Measurements from ENCODE around the gene KIF5B. TPM values are rescaled to one million over a fixed set of nuclear protein-coding genes. Genes with fewer than 3 reads are reported as not detected.

The KIF5B gene
- total and polyA plus RNA-seq, 2 donors (not counting 1 experiment from before 2014, with no cell fraction given): 9.5 to 44.1 TPM

DNA sequence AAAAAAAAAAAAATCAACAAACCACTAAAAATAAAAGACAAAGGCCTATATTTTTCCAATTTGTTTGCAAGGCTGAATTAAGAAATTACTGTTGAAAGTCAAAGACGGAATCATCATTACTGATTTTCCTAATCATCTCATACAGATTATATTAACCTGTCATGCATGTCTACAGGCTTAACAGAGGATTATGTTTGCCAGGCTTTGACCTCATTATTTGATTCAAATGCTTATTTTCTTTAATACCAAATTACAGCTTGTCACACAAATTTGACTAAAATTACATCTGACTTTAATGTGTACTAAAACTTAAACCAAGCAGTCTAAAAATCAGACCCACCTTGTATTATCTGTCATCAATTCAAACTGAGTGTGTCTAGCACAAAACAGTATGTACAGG, 21.2 kb downstream of the KIF5B start:
- Mint-ChIP-seq H3K9me3 (ENCODE audit: insufficient read depth) (no peaks in the 10 kb centered on the region), H3K4me1 (no peaks in the 10 kb centered on the region), H3K27me3 (no peaks in the 10 kb centered on the region), H3K27ac (no peak overlapping the region), H3K4me3 (no peak overlapping the region)
- ATAC-seq (ENCODE audit: low read depth): no peak
- Histone ChIP-seq H3K4me2 (replicated peaks; ENCODE audit: low read depth, low read length, poor library complexity, severe bottlenecking) (no peak overlapping the region), H3K9me3 (ENCODE audit: control extremely low read depth in 1 of 3, control insufficient read depth in 2 of 3, insufficient read depth in 1 of 3, low read length in 2 of 3) (no peaks in the 10 kb centered on the region), H3K36me3 (replicated peaks in 1 of 2; ENCODE audit: control extremely low read depth in 1 of 2, control insufficient read depth in 1 of 2, extremely low read depth in 1 of 2, insufficient read depth in 2 of 2, low read length in 1 of 2) (peaks cover 5 to 72% of the 10 kb centered on the region in 2 experiments), H3K4me3 (ENCODE audit: control extremely low read depth in 1 of 5, extremely low read depth in 1 of 5, insufficient read depth in 1 of 5, low read depth in 2 of 5, low read length in 4 of 5) (no peak overlapping the region), H4K20me1 (ENCODE audit: control insufficient read depth, insufficient read depth, low read length, poor library complexity, severe bottlenecking) (peaks cover 21% of the 10 kb centered on the region), H2AFZ (ENCODE audit: insufficient read depth, low read depth, low read length, poor library complexity, severe bottlenecking) (no peak overlapping the region), H3K4me1 (ENCODE audit: control insufficient read depth in 2 of 2, insufficient read depth in 2 of 2, low read length in 2 of 2) (no peaks in the 10 kb centered on the region), H3K27ac (ENCODE audit: low read length in 2 of 2) (no peak overlapping the region), H3K79me2 (ENCODE audit: control insufficient read depth, insufficient read depth, low read length) (peaks cover 19% of the 10 kb centered on the region), H3K27me3 (replicated peaks in 1 of 4; ENCODE audit: control extremely low read depth in 1 of 4, control insufficient read depth in 3 of 4, insufficient read depth in 4 of 4, low read length in 3 of 4) (no peaks in the 10 kb centered on the region), H3K9ac (ENCODE audit: low read length) (no peak overlapping the region)
- TF ChIP-seq, protein P1, sequence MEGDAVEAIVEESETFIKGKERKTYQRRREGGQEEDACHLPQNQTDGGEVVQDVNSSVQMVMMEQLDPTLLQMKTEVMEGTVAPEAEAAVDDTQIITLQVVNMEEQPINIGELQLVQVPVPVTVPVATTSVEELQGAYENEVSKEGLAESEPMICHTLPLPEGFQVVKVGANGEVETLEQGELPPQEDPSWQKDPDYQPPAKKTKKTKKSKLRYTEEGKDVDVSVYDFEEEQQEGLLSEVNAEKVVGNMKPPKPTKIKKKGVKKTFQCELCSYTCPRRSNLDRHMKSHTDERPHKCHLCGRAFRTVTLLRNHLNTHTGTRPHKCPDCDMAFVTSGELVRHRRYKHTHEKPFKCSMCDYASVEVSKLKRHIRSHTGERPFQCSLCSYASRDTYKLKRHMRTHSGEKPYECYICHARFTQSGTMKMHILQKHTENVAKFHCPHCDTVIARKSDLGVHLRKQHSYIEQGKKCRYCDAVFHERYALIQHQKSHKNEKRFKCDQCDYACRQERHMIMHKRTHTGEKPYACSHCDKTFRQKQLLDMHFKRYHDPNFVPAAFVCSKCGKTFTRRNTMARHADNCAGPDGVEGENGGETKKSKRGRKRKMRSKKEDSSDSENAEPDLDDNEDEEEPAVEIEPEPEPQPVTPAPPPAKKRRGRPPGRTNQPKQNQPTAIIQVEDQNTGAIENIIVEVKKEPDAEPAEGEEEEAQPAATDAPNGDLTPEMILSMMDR (IDR thresholded peaks at IDR 0.05): no peak
- no peak for TF ChIP-seq EZH2 (IDR thresholded peaks at IDR 0.05; ENCODE audit: borderline replicate concordance, insufficient read depth, low read depth, low read length, poor library complexity, severe bottlenecking)
- no peak for DNase-seq
- intact Hi-C loops (cut with micrococcal nuclease): no loop called here
- no CpG with 5 or more reads among the region's 1 CpG for WGBS (ENCODE audit: insufficient coverage)
- CTCF ChIA-PET: no interaction called here
- POLR2A ChIA-PET: no interaction called here

DNA sequence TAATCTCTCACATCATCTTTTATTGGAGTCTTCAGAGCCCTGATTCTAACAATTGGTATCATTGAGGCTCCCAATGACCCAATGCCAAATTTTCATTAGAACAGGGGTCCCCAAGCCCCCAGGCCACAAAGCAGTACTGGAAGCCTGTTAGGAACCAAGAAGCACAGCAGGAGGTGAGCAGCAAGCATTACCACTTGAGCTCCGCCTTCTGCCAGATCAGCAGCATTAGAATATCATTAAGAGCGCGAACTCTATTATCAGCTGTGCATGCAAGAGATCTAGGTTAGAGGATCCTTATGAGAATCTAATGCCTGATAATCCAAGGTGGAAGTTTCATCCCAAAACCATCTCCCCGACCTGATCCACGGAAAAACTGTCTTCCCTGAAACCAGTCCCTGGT, 23.1 kb downstream of the KIF5B start:
- Histone ChIP-seq H3K9ac (ENCODE audit: low read length) (no peak overlapping the region), H3K9me3 (ENCODE audit: control extremely low read depth in 1 of 3, control insufficient read depth in 2 of 3, insufficient read depth in 1 of 3, low read length in 2 of 3) (no peaks in the 10 kb centered on the region), H3K4me3 (ENCODE audit: control extremely low read depth in 1 of 5, extremely low read depth in 1 of 5, insufficient read depth in 1 of 5, low read depth in 2 of 5, low read length in 4 of 5) (no peak overlapping the region), H3K4me1 (ENCODE audit: control insufficient read depth in 2 of 2, insufficient read depth in 2 of 2, low read length in 2 of 2) (no peaks in the 10 kb centered on the region), H3K79me2 (ENCODE audit: control insufficient read depth, insufficient read depth, low read length) (peaks cover 11% of the 10 kb centered on the region), H3K4me2 (replicated peaks; ENCODE audit: low read depth, low read length, poor library complexity, severe bottlenecking) (no peak overlapping the region), H4K20me1 (ENCODE audit: control insufficient read depth, insufficient read depth, low read length, poor library complexity, severe bottlenecking) (peaks cover 5% of the 10 kb centered on the region), H3K27me3 (replicated peaks in 1 of 4; ENCODE audit: control extremely low read depth in 1 of 4, control insufficient read depth in 3 of 4, insufficient read depth in 4 of 4, low read length in 3 of 4) (no peaks in the 10 kb centered on the region), H3K36me3 (replicated peaks in 1 of 2; ENCODE audit: control extremely low read depth in 1 of 2, control insufficient read depth in 1 of 2, extremely low read depth in 1 of 2, insufficient read depth in 2 of 2, low read length in 1 of 2) (peaks cover 14 to 87% of the 10 kb centered on the region in 2 experiments), H3K27ac (ENCODE audit: low read length in 2 of 2) (no peak overlapping the region), H2AFZ (ENCODE audit: insufficient read depth, low read depth, low read length, poor library complexity, severe bottlenecking) (no peak overlapping the region)
- Mint-ChIP-seq H3K27me3 (no peaks in the 10 kb centered on the region), H3K4me1 (no peaks in the 10 kb centered on the region), H3K9me3 (ENCODE audit: insufficient read depth) (no peaks in the 10 kb centered on the region), H3K27ac (no peak overlapping the region), H3K4me3 (no peak overlapping the region)
- DNase-seq: no peak
- POLR2A ChIA-PET: no interaction called here
- CTCF ChIA-PET: no interaction called here
- TF ChIP-seq, protein P1 (IDR thresholded peaks at IDR 0.05): no peak
- no peak for TF ChIP-seq EZH2 (IDR thresholded peaks at IDR 0.05; ENCODE audit: borderline replicate concordance, insufficient read depth, low read depth, low read length, poor library complexity, severe bottlenecking)
- WGBS (ENCODE audit: insufficient coverage): 100% methylated on average over 1 of the region's 5 CpGs
- no peak for ATAC-seq (ENCODE audit: low read depth)
- intact Hi-C loops (cut with micrococcal nuclease): no loop called here
